Measurements from ENCODE around the gene CCDC85A. TPM values are rescaled to one million over a fixed set of nuclear protein-coding genes. Genes with fewer than 3 reads are reported as not detected.
"Not testable (repeated sequence)": the region's sequence is repeated elsewhere in the genome, so short reads cannot be mapped to it uniquely, and the experiment has no call there.

Gene CCDC85A
- total RNA-seq, 1 experiment from 2014 or later, result 0.10 TPM

DNA sequence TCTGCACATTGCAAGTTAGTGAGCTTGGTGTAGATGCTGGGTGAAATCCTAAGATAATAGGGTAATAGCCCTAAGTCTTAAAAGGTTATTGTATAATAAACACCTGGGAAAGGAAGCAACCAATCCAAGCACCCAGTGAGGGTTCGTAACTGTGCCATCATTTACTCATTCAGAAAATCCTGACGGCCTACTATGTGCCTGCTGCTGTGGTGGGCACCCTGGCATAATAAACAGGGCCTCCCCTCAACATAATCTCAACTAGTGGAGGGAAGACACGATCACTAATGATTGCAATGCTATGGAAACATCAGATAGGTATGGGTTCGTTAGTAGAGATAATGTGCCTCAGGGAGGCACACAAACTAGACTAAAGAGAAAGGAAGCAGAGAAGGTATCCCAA, 48.9 kb upstream of the CCDC85A start:
- H3K4me2 ChIP-seq (ENCODE audit: low read length), result no peak overlapping the region
- no peak overlapping the region for H3K4me3 ChIP-seq (replicated peaks in 1 of 2; ENCODE audit: low read depth in 1 of 2, low read length in 2 of 2)
- H3K9me3 ChIP-seq (ENCODE audit: control insufficient read depth in 1 of 2, insufficient read depth in 1 of 2, low read depth in 1 of 2, low read length in 2 of 2), result no peaks in the 10 kb centered on the region
- no peak for DNase-seq (ENCODE audit: low read depth, low spot score)
- RAD21 ChIA-PET (ENCODE audit: low non-redundant PET in 1 of 2, low total read pairs in 2 of 2, uncharacterized antibody in 2 of 2, unreplicated experiment in 2 of 2), result no interaction called here
- H3K36me3 ChIP-seq (ENCODE audit: control insufficient read depth in 1 of 2, insufficient read depth in 2 of 2, low read length in 2 of 2), result no peaks in the 10 kb centered on the region
- no peak overlapping the region for H2AFZ ChIP-seq (ENCODE audit: low read depth, low read length, poor library complexity, severe bottlenecking)
- intact Hi-C loops (cut with micrococcal nuclease), result loop anchor here (5.0 kb wide), 2 partner anchors 128 to 1382 kb away; no protein-coding TSS in a partner anchor
- no peaks in the 10 kb centered on the region for H3K79me2 ChIP-seq (ENCODE audit: insufficient read depth, low read length)
- no peaks in the 10 kb centered on the region for H3K9me2 ChIP-seq (ENCODE audit: insufficient read depth)
- H3K27ac ChIP-seq (ENCODE audit: low read depth, low read length), result no peak overlapping the region
- no peaks in the 10 kb centered on the region for H3K4me1 ChIP-seq (ENCODE audit: control insufficient read depth in 1 of 2, insufficient read depth in 2 of 2, low read length in 2 of 2)
- no peaks in the 10 kb centered on the region for H4K20me1 ChIP-seq (ENCODE audit: insufficient read depth)
- BruUV-seq (replicated peaks), result no TSS peak
- no peak overlapping the region for H3K9ac ChIP-seq (ENCODE audit: low read length)
- no peak for ATAC-seq
- CTCF ChIA-PET, result no interaction called here
- POLR2A ChIA-PET, result no interaction called here
- no peaks in the 10 kb centered on the region for H3K27me3 ChIP-seq (ENCODE audit: insufficient read depth, low read length)
- TF ChIP-seq SIN3A (IDR thresholded peaks at IDR 0.05; ENCODE audit: low read depth), result no peak
- TF ChIP-seq, protein P1, sequence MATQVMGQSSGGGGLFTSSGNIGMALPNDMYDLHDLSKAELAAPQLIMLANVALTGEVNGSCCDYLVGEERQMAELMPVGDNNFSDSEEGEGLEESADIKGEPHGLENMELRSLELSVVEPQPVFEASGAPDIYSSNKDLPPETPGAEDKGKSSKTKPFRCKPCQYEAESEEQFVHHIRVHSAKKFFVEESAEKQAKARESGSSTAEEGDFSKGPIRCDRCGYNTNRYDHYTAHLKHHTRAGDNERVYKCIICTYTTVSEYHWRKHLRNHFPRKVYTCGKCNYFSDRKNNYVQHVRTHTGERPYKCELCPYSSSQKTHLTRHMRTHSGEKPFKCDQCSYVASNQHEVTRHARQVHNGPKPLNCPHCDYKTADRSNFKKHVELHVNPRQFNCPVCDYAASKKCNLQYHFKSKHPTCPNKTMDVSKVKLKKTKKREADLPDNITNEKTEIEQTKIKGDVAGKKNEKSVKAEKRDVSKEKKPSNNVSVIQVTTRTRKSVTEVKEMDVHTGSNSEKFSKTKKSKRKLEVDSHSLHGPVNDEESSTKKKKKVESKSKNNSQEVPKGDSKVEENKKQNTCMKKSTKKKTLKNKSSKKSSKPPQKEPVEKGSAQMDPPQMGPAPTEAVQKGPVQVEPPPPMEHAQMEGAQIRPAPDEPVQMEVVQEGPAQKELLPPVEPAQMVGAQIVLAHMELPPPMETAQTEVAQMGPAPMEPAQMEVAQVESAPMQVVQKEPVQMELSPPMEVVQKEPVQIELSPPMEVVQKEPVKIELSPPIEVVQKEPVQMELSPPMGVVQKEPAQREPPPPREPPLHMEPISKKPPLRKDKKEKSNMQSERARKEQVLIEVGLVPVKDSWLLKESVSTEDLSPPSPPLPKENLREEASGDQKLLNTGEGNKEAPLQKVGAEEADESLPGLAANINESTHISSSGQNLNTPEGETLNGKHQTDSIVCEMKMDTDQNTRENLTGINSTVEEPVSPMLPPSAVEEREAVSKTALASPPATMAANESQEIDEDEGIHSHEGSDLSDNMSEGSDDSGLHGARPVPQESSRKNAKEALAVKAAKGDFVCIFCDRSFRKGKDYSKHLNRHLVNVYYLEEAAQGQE (IDR thresholded peaks at IDR 0.05; ENCODE audit: low read depth), result no peak
- TF ChIP-seq, protein P2, sequence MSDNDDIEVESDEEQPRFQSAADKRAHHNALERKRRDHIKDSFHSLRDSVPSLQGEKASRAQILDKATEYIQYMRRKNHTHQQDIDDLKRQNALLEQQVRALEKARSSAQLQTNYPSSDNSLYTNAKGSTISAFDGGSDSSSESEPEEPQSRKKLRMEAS (IDR thresholded peaks at IDR 0.05), result no peak
- no peak for TF ChIP-seq EGR1 (IDR thresholded peaks at IDR 0.05; ENCODE audit: low read depth)
- TF ChIP-seq, protein P3, sequence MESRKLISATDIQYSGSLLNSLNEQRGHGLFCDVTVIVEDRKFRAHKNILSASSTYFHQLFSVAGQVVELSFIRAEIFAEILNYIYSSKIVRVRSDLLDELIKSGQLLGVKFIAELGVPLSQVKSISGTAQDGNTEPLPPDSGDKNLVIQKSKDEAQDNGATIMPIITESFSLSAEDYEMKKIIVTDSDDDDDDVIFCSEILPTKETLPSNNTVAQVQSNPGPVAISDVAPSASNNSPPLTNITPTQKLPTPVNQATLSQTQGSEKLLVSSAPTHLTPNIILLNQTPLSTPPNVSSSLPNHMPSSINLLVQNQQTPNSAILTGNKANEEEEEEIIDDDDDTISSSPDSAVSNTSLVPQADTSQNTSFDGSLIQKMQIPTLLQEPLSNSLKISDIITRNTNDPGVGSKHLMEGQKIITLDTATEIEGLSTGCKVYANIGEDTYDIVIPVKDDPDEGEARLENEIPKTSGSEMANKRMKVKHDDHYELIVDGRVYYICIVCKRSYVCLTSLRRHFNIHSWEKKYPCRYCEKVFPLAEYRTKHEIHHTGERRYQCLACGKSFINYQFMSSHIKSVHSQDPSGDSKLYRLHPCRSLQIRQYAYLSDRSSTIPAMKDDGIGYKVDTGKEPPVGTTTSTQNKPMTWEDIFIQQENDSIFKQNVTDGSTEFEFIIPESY (IDR thresholded peaks at IDR 0.05; ENCODE audit: extremely low read depth, insufficient replicate concordance, low read length), result no peak

DNA sequence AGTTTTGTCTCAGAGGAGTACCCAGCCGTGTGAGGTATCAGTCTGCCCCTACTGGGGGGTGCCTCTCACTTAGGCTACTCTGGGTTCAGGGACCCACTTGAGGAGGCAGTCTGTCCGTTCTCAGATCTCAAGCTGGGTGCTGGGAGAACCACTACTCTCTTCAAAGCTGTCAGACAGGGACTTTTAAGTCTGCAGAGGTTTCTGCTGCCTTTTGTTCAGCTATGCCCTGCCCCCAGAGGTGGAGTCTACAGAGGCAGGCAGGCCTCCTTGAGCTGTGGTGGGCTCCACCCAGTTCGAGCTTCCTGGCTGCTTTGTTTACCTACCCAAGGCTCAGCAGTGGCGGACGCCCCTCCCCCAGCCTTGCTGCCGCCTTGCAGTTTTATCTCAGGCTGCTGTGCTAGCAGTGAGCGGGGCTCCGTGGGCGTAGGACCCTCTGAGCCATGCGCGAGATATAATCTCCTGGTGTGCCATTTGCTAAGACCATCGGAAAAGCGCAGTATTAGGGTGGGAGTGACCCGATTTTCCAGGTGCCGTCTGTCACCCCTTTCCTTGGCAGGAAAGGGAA, 41.2 kb upstream of the CCDC85A start:
- BruUV-seq (replicated peaks); intact Hi-C loops (cut with micrococcal nuclease); H3K4me3 ChIP-seq (replicated peaks in 1 of 2; ENCODE audit: low read depth in 1 of 2, low read length in 2 of 2); H3K4me1 ChIP-seq (ENCODE audit: control insufficient read depth in 1 of 2, insufficient read depth in 2 of 2, low read length in 2 of 2); H3K36me3 ChIP-seq (ENCODE audit: control insufficient read depth in 1 of 2, insufficient read depth in 2 of 2, low read length in 2 of 2); DNase-seq (ENCODE audit: low read depth, low spot score); RAD21 ChIA-PET (ENCODE audit: low non-redundant PET in 1 of 2, low total read pairs in 2 of 2, uncharacterized antibody in 2 of 2, unreplicated experiment in 2 of 2); H3K9me3 ChIP-seq (ENCODE audit: control insufficient read depth in 1 of 2, insufficient read depth in 1 of 2, low read depth in 1 of 2, low read length in 2 of 2); H3K27ac ChIP-seq (ENCODE audit: low read depth, low read length); H3K4me2 ChIP-seq (ENCODE audit: low read length); H3K9me2 ChIP-seq (ENCODE audit: insufficient read depth); H4K20me1 ChIP-seq (ENCODE audit: insufficient read depth); CTCF ChIA-PET; H2AFZ ChIP-seq (ENCODE audit: low read depth, low read length, poor library complexity, severe bottlenecking); H3K79me2 ChIP-seq (ENCODE audit: insufficient read depth, low read length); POLR2A ChIA-PET; H3K9ac ChIP-seq (ENCODE audit: low read length); H3K27me3 ChIP-seq (ENCODE audit: insufficient read depth, low read length); ATAC-seq: not testable (repeated sequence)

Measured in HCT116 (cell line).